Fibroblast of villous mesenchyme (primary cell): ENCODE results near the gene PTPRN2. TPM values are rescaled to one million over a fixed set of nuclear protein-coding genes. Genes with fewer than 3 reads are reported as not detected.

Source experiments
- DNase-seq: peaks from one replicate; pipeline ENCODE4 v3.0.0-alpha.2; 2010; ENCODE audit warnings: low read depth
- H3K4me3 ChIP-seq: 2 replicates; pipeline ENCODE4 v1.5.1; 2011; ENCODE audit warnings: low read depth, mild to moderate bottlenecking, low read length
- total RNA-seq: library from RNA; depleted of rRNA; stranded (reverse); fragments of >200 nt; gene quantifications from 2 replicates; pipeline ENCODE4 v1.2.3, GENCODE V29; 2012
- TF ChIP-seq, protein P1 (sequence below): IDR thresholded peaks from 2 replicates; pipeline ENCODE4 v1.5.1; 2012; ENCODE audit warnings: low read depth, mild to moderate bottlenecking, low read length; ENCODE audit not compliant: insufficient read depth

The PTPRN2 gene
- total RNA-seq, 1 donor: not detected

GRCh38 chr7:158107806-158108205 is 479.8 kb downstream of the PTPRN2 start:
- TF ChIP-seq, protein P1, sequence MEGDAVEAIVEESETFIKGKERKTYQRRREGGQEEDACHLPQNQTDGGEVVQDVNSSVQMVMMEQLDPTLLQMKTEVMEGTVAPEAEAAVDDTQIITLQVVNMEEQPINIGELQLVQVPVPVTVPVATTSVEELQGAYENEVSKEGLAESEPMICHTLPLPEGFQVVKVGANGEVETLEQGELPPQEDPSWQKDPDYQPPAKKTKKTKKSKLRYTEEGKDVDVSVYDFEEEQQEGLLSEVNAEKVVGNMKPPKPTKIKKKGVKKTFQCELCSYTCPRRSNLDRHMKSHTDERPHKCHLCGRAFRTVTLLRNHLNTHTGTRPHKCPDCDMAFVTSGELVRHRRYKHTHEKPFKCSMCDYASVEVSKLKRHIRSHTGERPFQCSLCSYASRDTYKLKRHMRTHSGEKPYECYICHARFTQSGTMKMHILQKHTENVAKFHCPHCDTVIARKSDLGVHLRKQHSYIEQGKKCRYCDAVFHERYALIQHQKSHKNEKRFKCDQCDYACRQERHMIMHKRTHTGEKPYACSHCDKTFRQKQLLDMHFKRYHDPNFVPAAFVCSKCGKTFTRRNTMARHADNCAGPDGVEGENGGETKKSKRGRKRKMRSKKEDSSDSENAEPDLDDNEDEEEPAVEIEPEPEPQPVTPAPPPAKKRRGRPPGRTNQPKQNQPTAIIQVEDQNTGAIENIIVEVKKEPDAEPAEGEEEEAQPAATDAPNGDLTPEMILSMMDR: no peak
- no peak overlapping the region for H3K4me3 ChIP-seq
- no peak for DNase-seq

DNA sequence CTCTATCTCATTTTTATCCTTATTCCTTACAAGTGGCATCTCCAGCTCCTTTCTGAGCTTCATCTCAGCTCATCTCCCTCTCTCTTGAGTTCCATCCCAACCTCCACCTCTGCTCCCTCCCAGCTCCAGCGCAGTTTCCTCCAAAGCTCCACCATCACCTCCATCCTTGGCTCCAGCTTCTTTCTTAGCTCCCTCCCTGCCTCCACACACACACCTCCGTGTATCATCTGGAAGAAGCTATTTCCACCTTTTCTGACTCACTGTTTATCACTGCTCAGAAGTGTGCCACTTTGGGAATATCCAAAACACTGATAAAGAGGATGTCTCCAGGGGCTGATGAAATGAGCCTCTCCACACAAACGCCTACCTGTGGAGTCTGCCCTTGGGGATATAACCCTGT is 481.4 kb downstream of the PTPRN2 start:
- TF ChIP-seq, protein P1: no peak
- no peak for DNase-seq
- no peak overlapping the region for H3K4me3 ChIP-seq

DNA sequence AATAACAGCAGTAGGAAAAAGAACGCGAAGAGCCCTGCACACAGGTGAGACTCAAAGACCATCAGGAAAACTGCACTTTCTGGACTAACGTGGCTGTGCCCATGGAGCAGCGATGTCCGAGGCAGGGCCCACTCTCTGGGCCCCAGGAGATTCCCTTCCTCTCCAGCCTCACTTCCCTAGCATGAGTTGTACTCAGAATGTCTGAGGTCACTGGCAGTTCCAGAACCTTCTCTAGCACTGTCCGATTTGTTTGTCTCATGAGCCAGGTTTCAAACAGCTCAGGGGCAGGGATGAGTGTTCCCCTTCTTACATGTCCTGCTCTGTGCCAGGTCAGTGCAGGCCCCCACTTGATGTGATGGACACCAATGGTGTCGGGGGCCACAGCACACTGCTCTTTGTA is 484.2 kb downstream of the PTPRN2 start:
- TF ChIP-seq, protein P1: no peak
- H3K4me3 ChIP-seq: no peak overlapping the region
- DNase-seq: no peak

- TF ChIP-seq, protein P1: no peak
- DNase-seq: no peak
- no peak overlapping the region for H3K4me3 ChIP-seq
These were observed 484.7 kb downstream of the PTPRN2 start for GRCh38 chr7:158102897-158103296.

DNA sequence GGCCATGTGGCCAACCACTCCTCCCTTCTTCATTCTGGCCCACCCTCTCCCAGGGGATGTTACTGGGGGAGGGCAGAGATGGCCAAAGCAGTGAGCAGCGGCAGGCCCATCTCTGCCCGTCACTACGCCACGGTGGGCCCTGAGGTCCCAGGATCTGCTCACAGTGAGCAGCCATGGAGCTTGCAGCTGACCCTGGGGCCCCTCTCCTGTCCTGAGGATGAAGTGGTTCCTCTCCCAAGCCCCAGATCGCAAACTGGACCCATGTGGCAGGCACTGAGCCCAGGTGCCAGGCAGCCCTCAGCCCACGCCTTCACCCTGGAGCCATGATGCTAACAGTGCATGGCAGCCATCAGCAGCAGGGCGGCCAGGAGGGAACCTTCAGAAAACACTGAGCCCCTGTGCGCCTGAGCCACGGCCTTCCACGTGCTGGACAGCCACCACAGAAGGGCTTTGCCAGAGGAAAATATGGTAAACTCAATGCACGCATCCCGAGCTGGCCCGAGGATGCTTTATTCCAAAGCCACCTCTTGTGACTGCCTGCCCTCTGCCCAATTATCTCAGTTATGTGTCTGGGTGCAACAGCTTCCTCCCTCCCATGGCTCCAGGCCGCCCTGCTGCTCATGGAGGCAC is 485.7 kb downstream of the PTPRN2 start:
- no peak overlapping the region for H3K4me3 ChIP-seq
- DNase-seq: no peak
- TF ChIP-seq, protein P1: no peak

DNA sequence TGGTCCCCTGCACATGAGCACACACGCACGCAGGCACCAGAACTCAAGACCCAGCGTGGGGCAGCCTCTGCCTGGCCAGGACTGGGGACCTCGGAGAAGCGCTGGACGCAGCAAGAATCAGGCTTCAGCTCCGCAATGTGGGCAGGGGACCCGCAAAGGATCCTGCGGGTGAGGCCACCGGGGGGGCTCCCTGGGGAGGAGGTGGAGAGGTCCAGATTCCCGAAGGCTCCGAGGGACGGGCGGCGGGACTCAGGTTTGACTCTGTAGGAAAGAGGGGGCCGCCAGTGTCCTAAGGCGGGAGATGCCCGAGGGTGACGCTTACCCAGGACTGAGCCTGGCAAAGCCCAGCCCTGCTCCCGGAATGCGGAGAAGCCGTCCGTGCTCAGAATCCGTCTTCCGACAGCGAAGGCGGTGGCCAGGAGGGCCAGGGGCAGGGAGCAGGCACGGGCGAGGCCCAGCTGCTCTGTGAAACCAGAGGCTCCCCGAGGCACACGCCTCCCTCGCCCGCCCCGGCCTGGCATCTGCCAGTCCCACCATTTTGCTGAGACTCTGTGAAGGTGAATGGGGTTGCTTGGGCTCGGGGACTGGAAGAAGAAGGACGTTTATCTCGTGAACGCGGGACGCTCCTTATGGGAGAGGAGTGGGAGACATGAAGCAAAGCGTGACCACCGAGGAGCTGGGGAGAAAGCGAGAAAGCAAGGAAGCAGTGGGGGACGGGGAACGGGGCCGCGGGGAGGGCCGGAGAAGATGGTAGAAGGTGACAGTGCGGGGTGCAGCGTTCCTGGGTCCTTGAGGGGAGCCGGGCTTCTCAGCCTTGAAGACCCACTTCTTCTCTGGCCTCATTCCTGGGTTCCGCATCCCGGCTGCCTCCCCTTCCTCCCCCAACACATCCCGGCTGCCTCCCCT is 489.2 kb downstream of the PTPRN2 start:
- TF ChIP-seq, protein P1: no peak
- no peak for DNase-seq

More for the DNA sequence above, 489.2 kb downstream of the PTPRN2 start:
- H3K4me3 ChIP-seq: no peak overlapping the region
